SK-N-SH (cell line): ENCODE results near the gene OVOL1. TPM values are rescaled to one million over a fixed set of nuclear protein-coding genes. Genes with fewer than 3 reads are reported as not detected.

Experiments
- CTCF ChIA-PET: fragments of 300-600, 350-600 bp; formaldehyde crosslinking; extraction: SDS; loops from one replicate; lab custom pipeline; 2021; lab: Yijun Ruan, JAX
- POLR2A ChIA-PET: fragments of 350-600 bp; sonication (Branson Sonifier 250); formaldehyde crosslinking; extraction: SDS; loops from one replicate; lab custom pipeline; 2020; ENCODE audit warnings: antibody characterized with exemption, inconsistent platforms; lab: Yijun Ruan, JAX
- DNase-seq: peaks from one replicate; pipeline ENCODE4 v3.0.0; 2012
- H2AFZ ChIP-seq: fragments of 200-600 bp; sonication (generic); 2 replicates; pipeline ENCODE4 v1.8.1; 2016; ENCODE audit warnings: antibody characterized with exemption, mild to moderate bottlenecking, low read depth
- H3F3A ChIP-seq: fragments of 200-600 bp; sonication (generic); replicated peaks from 2 replicates; pipeline ENCODE3; 2016; ENCODE audit warnings: antibody characterized with exemption, mild to moderate bottlenecking; ENCODE audit not compliant: insufficient read depth
- H3K27ac ChIP-seq, 2 experiments: fragments of 200-500 bp in 1 of 2; fragments of 200-600 bp in 1 of 2; sonication (Bioruptor generic) in 1 of 2; sonication (generic), shearing (Covaris generic) in 1 of 2; 2 replicates each; pipeline versions ENCODE4 v1.5.1 to v1.6.1; 2014 to 2016; ENCODE audit warnings: low read depth in 2 of 2, inconsistent platforms in 1 of 2, low read length in 1 of 2, mild to moderate bottlenecking in 1 of 2, mixed read lengths in 1 of 2
- H3K27me3 ChIP-seq: fragments of 200-600 bp; sonication (generic), shearing (Covaris generic); 2 replicates; pipeline ENCODE4 v1.6.1; 2016; ENCODE audit warnings: mixed run types; ENCODE audit not compliant: insufficient read depth
- H3K36me3 ChIP-seq, 2 experiments: fragments of 200-500 bp in 1 of 2; fragments of 200-600 bp in 1 of 2; sonication (Bioruptor generic) in 1 of 2; sonication (generic) in 1 of 2; replicated peaks in 1 of 2; 2 replicates each; pipeline versions ENCODE3 to v1.5.1; 2014 to 2016; ENCODE audit warnings: low read length in 1 of 2, mild to moderate bottlenecking in 1 of 2; ENCODE audit not compliant: insufficient read depth in 2 of 2, control insufficient read depth in 1 of 2
- H3K4me1 ChIP-seq, 2 experiments: fragments of 200-500 bp in 1 of 2; fragments of 200-600 bp in 1 of 2; sonication (Bioruptor generic) in 1 of 2; sonication (generic), shearing (Covaris generic) in 1 of 2; 2 replicates each; pipeline versions ENCODE4 v1.5.1 to v1.6.1; 2014 to 2016; ENCODE audit warnings: low read depth in 1 of 2, low read length in 1 of 2, mixed run types in 1 of 2; ENCODE audit not compliant: insufficient read depth in 2 of 2, control insufficient read depth in 1 of 2
- H3K4me2 ChIP-seq: fragments of 200-600 bp; sonication (generic), shearing (Covaris generic); 2 replicates; pipeline ENCODE4 v1.6.1; 2017; ENCODE audit warnings: mixed run types
- H3K4me3 ChIP-seq, 2 experiments: fragments of 200-500 bp in 1 of 2; fragments of 200-600 bp in 1 of 2; sonication (Bioruptor generic) in 1 of 2; sonication (generic), shearing (Covaris generic) in 1 of 2; 2 replicates each; pipeline versions ENCODE4 v1.5.1 to v1.8.1; 2014 to 2016; ENCODE audit warnings: low read depth in 2 of 2, inconsistent platforms in 1 of 2, low read length in 1 of 2, mild to moderate bottlenecking in 1 of 2, mixed read lengths in 1 of 2, moderate library complexity in 1 of 2
- H3K79me2 ChIP-seq: fragments of 200-600 bp; sonication (generic); 2 replicates; pipeline ENCODE4 v1.8.1; 2017; ENCODE audit warnings: mild to moderate bottlenecking; ENCODE audit not compliant: insufficient read depth
- H3K9ac ChIP-seq: fragments of 200-600 bp; sonication (generic); 2 replicates; pipeline ENCODE4 v1.6.1; 2017; ENCODE audit warnings: mixed run types
- H3K9me2 ChIP-seq: fragments of 200-600 bp; sonication (generic); 2 replicates; pipeline ENCODE4 v1.6.1; 2017; ENCODE audit warnings: mixed run types
- H3K9me3 ChIP-seq: fragments of 200-600 bp; sonication (generic); 2 replicates; pipeline ENCODE4 v1.6.1; 2017; ENCODE audit warnings: mixed run types, mild to moderate bottlenecking, moderate library complexity
- H4K20me1 ChIP-seq: fragments of 200-600 bp; sonication (generic); 2 replicates; pipeline ENCODE4 v1.6.1; 2017; ENCODE audit warnings: mild to moderate bottlenecking, mixed run types; ENCODE audit not compliant: insufficient read depth
- FOXJ3 ChIP-seq: sonication (generic); formaldehyde crosslinking; IDR thresholded peaks from 2 replicates; pipeline ENCODE4 v1.5.1; 2020; ENCODE audit warnings: mild to moderate bottlenecking, missing genetic modification reagents
- FOXM1 ChIP-seq: IDR thresholded peaks from 2 replicates; pipeline ENCODE4 v1.4.0; 2012; ENCODE audit warnings: low read depth, mild to moderate bottlenecking
- GABPA ChIP-seq: IDR thresholded peaks from 2 replicates; pipeline ENCODE4 v1.4.0; 2012; ENCODE audit warnings: low read depth, mild to moderate bottlenecking
- GATA2 ChIP-seq: sonication (generic); formaldehyde crosslinking; IDR thresholded peaks from 2 replicates; pipeline ENCODE4 v1.5.0; 2020; ENCODE audit warnings: mild to moderate bottlenecking, missing genetic modification reagents
- MAX ChIP-seq: IDR thresholded peaks from 2 replicates; pipeline ENCODE4 v1.4.0; 2012; ENCODE audit warnings: low read depth
- MXI1 ChIP-seq: IDR thresholded peaks from 2 replicates; pipeline ENCODE4 v1.6.1; 2012; ENCODE audit warnings: mild to moderate bottlenecking, low read depth, low read length, improper control_type of control experiment
- POLR2AphosphoS5 ChIP-seq: IDR thresholded peaks from 2 replicates; pipeline ENCODE4 v1.6.1; 2012; ENCODE audit warnings: low read depth, low read length
- RFX5 ChIP-seq: IDR thresholded peaks from 2 replicates; pipeline ENCODE4 v1.6.1; 2012; ENCODE audit warnings: mild to moderate bottlenecking, improper control_type of control experiment, low read length
- RXRA ChIP-seq: IDR thresholded peaks from 2 replicates; pipeline ENCODE4 v1.4.0; 2012; ENCODE audit warnings: low read depth, mild to moderate bottlenecking, borderline replicate concordance
- SIN3A ChIP-seq: IDR thresholded peaks from 2 replicates; pipeline ENCODE4 v1.6.1; 2012; ENCODE audit warnings: low read depth, mild to moderate bottlenecking, low read length, moderate library complexity, borderline replicate concordance
- SMC3 ChIP-seq: IDR thresholded peaks from 2 replicates; pipeline ENCODE4 v1.6.1; 2012; ENCODE audit warnings: low read depth, low read length, improper control_type of control experiment
- TCF12 ChIP-seq: IDR thresholded peaks from 2 replicates; pipeline ENCODE4 v1.4.0; 2012
- TEAD4 ChIP-seq: IDR thresholded peaks from 2 replicates; pipeline ENCODE4 v1.4.0; 2012; ENCODE audit warnings: mild to moderate bottlenecking, borderline replicate concordance; ENCODE audit not compliant: insufficient read depth
- USF1 ChIP-seq: IDR thresholded peaks from 2 replicates; pipeline ENCODE4 v1.4.0; 2012; ENCODE audit warnings: low read depth, borderline replicate concordance
- ZBTB33 ChIP-seq: IDR thresholded peaks from 2 replicates; pipeline ENCODE4 v1.4.0; 2012; ENCODE audit warnings: low read depth, borderline replicate concordance
- WGBS: methylation state at CpG from one replicate; pipeline ENCODE4 v1.1.6; 2017; ENCODE audit warnings: low lambda C conversion rate; 5-methylcytosine and 5-hydroxymethylcytosine counted together
- polyA plus RNA-seq, 3 experiments: library from polyadenylated mRNA; depleted of rRNA; stranded (reverse); fragments of >200 nt; gene quantifications; 2 replicates each; pipeline ENCODE4 v1.2.3, GENCODE V29; 2012

Gene OVOL1
- polyA plus RNA-seq, 1 of the 3 experiments (the other 2 are of a cell fraction): not detected

GRCh38 chr11:65780770-65781151 is 6.1 kb upstream of the OVOL1 start, which contains the start of gene AP5B1:
AP5B1 (minus strand) TSS chr11:65780976; CDS start chr11:65780591, 385 bp downstream.
- TF ChIP-seq TCF12 (no peak), ZBTB33 (no peak), RFX5 (no peak), MXI1 (no peak), SMC3 (no peak), SIN3A (no peak), USF1 (no peak), RXRA (no peak), FOXM1 (no peak), TEAD4 (no peak), GABPA (no peak), POLR2AphosphoS5 (no peak), MAX (no peak), GATA2 (CRISPR knock-in tag) (no peak), FOXJ3 (CRISPR knock-in tag) (no peak)
- Histone ChIP-seq H3K9me2 (no peaks in the 10 kb centered on the region), H3F3A (peaks cover 12% of the 10 kb centered on the region), H3K9ac (peak within 1 kb of the TSS; percentile 88), H3K27ac (peak within 1 kb of the TSS; percentile 35 to 50; a peak in 3 of 4 replicates), H3K4me1 (peaks cover 0 to 13% of the 10 kb centered on the region in 2 experiments; a peak in 1 of 4 replicates), H3K9me3 (no peaks in the 10 kb centered on the region), H3K4me3 (peak within 1 kb of the TSS; percentile 62 to 70), H3K79me2 (peaks cover 15% of the 10 kb centered on the region; the same call in 1 of the 2 replicates), H4K20me1 (peaks cover 6% of the 10 kb centered on the region; the same call in 1 of the 2 replicates), H3K4me2 (peak within 1 kb of the TSS; percentile 95), H2AFZ (peak within 1 kb of the TSS; percentile 56), H3K27me3 (peaks cover 7% of the 10 kb centered on the region; the same call in 1 of the 2 replicates), H3K36me3 (peaks cover 0 to 12% of the 10 kb centered on the region in 2 experiments)
- CTCF ChIA-PET: interaction anchor here (0.8 to 8.6 kb wide), 23 partner anchors 10 to 1500 kb away, joined by 3 to 152 read pairs (median 10); partner anchors contain the start of genes FIBP, KAT5, MUS81 and RNASEH2C
- POLR2A ChIA-PET: interaction anchor here (1.2 to 1.6 kb wide), 2 partner anchors 60 to 69 kb away, joined by 5 to 6 read pairs; partner anchors contain the start of gene RNASEH2C
- DNase-seq: peak; percentile 87
- WGBS: no CpG with 5 or more reads among the region's 59 CpGs
